ENCODE measurements around the gene FZD10. TPM values are rescaled to one million over a fixed set of nuclear protein-coding genes. Genes with fewer than 3 reads are reported as not detected.
A peak's percentile ranks its signal among the peaks of the same experiment; 100 is the strongest.

Gene FZD10
- total and polyA plus RNA-seq, 2 of the 8 experiments (the other 6 are each of a cell fraction or from before 2014, with no cell fraction given): 0.11 to 0.60 TPM

DNA sequence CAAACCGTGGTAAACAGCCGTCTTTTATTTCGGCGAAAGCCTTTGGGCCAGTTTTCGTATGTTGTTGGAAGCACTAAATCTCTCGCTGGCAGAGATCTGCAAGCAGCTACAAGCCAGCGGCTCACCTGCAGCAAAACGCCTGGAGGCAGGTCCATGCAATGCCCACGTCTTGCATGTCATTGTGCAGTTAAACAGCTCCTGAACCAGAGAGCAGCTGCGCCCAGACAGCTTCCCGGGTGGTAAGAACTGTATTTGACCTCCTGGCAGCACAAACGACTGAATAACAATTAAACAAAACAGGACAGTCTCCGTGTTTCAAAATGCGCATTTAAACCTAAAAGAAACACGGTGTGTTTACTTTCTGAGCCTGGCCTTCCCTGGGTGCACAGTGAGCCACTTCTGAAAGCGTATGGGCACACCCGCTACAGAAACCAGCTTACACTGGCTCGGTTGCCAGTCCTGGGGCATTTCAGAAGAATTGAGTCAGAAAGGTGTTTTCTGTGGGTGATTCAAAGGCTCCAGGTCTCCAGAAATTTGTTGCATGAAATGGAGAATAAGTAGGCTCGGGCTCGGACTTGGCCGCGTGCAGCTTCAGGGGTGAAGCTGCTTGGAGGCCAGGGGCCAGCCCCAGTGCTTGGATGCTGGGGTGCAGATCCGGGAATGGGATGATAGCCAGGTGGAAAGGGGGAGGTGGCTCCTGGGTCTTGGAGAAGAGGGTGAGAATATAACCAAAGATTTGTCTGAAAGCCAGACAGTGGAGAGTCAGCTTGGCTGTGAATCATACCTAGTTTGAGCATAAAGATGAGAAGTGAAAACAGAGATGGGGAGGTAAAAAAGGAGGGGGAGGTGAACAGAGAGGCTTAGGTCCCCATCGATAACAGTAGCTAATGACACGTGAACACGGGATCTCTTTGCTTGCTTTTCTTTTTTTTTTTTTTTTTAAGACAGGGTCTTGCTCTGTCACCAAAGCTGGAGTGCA is 24.9 kb upstream of the FZD10 start (continued):
- TF ChIP-seq TCF12 (IDR thresholded peaks at IDR 0.05; ENCODE audit: low read depth, low read length) (0 out of 2 replicates have a peak, but pooled peaks have one; percentile 19), SIX5 (IDR thresholded peaks at IDR 0.05; ENCODE audit: low read depth, low read length) (no peak)
